Measurements from ENCODE around the gene LARP6.
"Not testable (repeated sequence)": the region's sequence is repeated elsewhere in the genome, so short reads cannot be mapped to it uniquely, and the experiment has no call there.

LARP6 gene

DNA sequence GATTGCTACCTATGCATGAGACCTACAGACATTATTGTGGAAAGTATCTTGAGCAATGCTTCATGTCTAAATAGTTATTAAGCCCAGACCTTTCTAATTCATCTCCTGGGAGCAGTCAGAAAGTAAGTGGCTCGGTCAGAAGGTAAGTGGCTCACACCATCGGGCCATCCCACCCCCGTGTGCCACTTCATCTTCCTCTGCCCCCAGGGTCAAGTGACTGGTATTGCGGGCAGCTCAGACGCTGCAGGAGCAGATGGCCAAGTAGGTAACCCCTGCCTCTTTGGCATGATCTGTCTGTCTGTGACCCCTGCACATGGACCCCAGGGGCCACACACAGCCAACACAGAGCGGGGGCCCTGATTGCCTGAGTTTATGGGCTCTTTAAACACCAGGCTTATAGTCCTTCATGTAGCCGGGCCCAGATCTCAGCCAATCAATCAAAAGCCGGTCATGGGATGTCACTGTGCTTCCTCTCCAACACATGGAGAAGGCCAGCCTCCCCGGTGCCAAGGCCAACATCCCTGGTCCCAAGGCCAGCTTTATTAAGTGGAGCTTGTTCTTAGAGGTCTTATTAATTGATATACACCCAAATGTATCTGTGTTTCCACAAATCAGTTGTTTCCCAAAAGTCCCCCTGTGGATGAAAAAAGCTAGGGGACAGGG is 42.9 kb downstream of the LARP6 start:
- no peaks in the 10 kb centered on the region for H3K79me2 ChIP-seq (ENCODE audit: low read length)
- no peak overlapping the region for H3K27ac ChIP-seq (ENCODE audit: low read length)
- no peak overlapping the region for H3K4me2 ChIP-seq (ENCODE audit: low read length)
- H3K4me3 ChIP-seq (ENCODE audit: low read length), result no peak overlapping the region
- no peak overlapping the region for H3K9ac ChIP-seq (ENCODE audit: low read length)
- no peak overlapping the region for H2AFZ ChIP-seq (ENCODE audit: low read depth, low read length)
- no peak for TF ChIP-seq EZH2phosphoT487 (IDR thresholded peaks at IDR 0.05; ENCODE audit: low read depth)
- TF ChIP-seq, protein P1, sequence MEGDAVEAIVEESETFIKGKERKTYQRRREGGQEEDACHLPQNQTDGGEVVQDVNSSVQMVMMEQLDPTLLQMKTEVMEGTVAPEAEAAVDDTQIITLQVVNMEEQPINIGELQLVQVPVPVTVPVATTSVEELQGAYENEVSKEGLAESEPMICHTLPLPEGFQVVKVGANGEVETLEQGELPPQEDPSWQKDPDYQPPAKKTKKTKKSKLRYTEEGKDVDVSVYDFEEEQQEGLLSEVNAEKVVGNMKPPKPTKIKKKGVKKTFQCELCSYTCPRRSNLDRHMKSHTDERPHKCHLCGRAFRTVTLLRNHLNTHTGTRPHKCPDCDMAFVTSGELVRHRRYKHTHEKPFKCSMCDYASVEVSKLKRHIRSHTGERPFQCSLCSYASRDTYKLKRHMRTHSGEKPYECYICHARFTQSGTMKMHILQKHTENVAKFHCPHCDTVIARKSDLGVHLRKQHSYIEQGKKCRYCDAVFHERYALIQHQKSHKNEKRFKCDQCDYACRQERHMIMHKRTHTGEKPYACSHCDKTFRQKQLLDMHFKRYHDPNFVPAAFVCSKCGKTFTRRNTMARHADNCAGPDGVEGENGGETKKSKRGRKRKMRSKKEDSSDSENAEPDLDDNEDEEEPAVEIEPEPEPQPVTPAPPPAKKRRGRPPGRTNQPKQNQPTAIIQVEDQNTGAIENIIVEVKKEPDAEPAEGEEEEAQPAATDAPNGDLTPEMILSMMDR (IDR thresholded peaks at IDR 0.05; ENCODE audit: low read depth, low read length), result no peak
- H4K20me1 ChIP-seq (ENCODE audit: insufficient read depth, low read length), result no peaks in the 10 kb centered on the region
- peaks cover 7% of the 10 kb centered on the region; the same call in 1 of the 2 replicates for H3K27me3 ChIP-seq (ENCODE audit: low read depth, low read length)
- H3K36me3 ChIP-seq (replicated peaks; ENCODE audit: low read depth, low read length), result no peaks in the 10 kb centered on the region
- H3K4me1 ChIP-seq (ENCODE audit: low read length), result peaks cover 6% of the 10 kb centered on the region; the same call in 1 of the 2 replicates
- H3K9me3 ChIP-seq (ENCODE audit: insufficient read depth, low read length), result no peaks in the 10 kb centered on the region

DNA sequence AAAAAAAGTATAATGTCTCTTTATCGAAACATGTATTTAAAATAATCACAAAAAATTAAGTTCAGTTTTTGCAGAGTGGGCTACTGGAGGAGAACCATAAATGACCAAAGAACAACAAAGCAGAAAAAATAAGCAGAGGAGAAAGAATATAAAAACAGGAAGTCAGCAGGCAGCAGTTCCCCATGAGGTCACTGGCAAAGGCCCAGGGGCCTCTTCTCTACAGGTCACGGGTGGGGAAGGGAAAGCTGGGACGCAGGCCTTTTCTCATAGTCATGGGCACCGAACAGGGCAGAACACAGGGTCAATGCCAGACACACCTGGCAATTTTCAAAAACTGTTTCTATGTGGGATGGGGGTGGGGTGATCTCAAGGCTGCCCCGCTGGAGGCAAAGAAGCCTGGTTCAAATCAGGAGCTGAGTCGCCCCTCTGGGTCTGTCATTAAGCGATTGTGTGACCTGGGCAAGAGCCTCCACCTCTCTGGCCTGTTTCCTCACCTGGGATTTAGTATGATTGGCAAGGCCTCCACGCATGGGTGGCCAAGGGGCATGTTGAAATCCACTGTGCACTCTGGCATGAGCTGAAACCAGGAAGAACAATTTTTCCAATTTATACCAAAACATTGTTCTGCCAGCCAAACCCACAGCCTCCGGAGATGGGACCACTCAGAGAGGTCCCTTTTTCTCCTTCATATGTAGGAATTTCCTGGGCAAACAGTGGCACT is 46.8 kb downstream of the LARP6 start:
- Histone ChIP-seq H3K36me3 (replicated peaks; ENCODE audit: low read depth, low read length) (no peaks in the 10 kb centered on the region), H4K20me1 (ENCODE audit: insufficient read depth, low read length) (no peaks in the 10 kb centered on the region), H3K4me1 (ENCODE audit: low read length) (peaks cover 6% of the 10 kb centered on the region; the same call in 1 of the 2 replicates), H2AFZ (ENCODE audit: low read depth, low read length) (no peak overlapping the region), H3K27me3 (ENCODE audit: low read depth, low read length) (no peaks in the 10 kb centered on the region), H3K27ac (ENCODE audit: low read length) (no peak overlapping the region), H3K4me2 (ENCODE audit: low read length) (no peak overlapping the region), H3K4me3 (ENCODE audit: low read length) (no peak overlapping the region), H3K9me3 (ENCODE audit: insufficient read depth, low read length) (no peaks in the 10 kb centered on the region), H3K9ac (ENCODE audit: low read length) (no peak overlapping the region), H3K79me2 (ENCODE audit: low read length) (no peaks in the 10 kb centered on the region)
- TF ChIP-seq EZH2phosphoT487 (IDR thresholded peaks at IDR 0.05; ENCODE audit: low read depth), result no peak
- TF ChIP-seq, protein P1 (IDR thresholded peaks at IDR 0.05; ENCODE audit: low read depth, low read length), result no peak

DNA sequence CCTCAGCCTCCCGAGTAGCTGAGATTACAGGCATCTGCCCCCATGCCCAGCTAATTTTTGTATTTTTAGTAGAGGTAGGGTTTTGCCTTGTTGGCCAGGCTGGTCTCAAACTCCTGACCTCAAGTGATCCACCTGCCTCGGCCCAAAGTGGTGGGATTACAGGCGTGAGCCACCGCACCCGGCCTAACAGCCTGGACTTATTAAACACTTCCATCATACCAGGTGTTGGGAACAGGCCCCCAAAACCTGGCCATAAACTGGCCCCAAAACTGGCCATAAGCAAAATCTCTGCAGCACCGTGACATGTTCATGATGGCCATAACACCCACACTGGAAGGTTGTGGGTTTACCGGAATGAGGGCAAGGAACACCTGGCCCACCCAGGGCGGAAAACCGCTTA is 49.6 kb downstream of the LARP6 start:
- H3K4me1 ChIP-seq (ENCODE audit: low read length); H3K27ac ChIP-seq (ENCODE audit: low read length); H3K4me2 ChIP-seq (ENCODE audit: low read length); H2AFZ ChIP-seq (ENCODE audit: low read depth, low read length); H3K79me2 ChIP-seq (ENCODE audit: low read length); H3K36me3 ChIP-seq (replicated peaks; ENCODE audit: low read depth, low read length); H3K27me3 ChIP-seq (ENCODE audit: low read depth, low read length); H4K20me1 ChIP-seq (ENCODE audit: insufficient read depth, low read length); H3K9me3 ChIP-seq (ENCODE audit: insufficient read depth, low read length); H3K4me3 ChIP-seq (ENCODE audit: low read length); H3K9ac ChIP-seq (ENCODE audit: low read length): not testable (repeated sequence)

DNA sequence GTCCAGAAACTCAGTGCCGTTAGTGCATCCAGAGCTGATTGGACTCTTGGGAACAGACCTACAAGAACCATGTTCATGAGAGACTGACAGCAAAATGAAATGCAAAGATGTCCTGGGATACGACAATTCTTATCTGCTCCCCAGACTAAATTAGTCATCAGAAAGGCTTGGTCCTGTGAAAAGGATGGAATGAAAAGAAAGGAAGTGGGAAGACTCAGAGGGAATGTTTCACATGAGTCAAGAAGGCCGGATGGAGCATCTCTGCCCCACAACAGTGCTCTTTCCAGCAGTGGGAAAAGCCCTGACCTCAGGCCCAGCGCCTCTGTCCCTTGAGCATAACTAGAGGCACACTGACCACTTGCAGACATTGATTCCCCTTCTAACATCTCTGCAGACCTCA is 51.3 kb downstream of the LARP6 start:
- Histone ChIP-seq H3K79me2 (ENCODE audit: low read length) (no peaks in the 10 kb centered on the region), H3K4me3 (ENCODE audit: low read length) (no peak overlapping the region), H3K36me3 (replicated peaks; ENCODE audit: low read depth, low read length) (no peaks in the 10 kb centered on the region), H3K4me2 (ENCODE audit: low read length) (no peak overlapping the region), H3K27me3 (ENCODE audit: low read depth, low read length) (0 out of 2 replicates have a peak, but pooled peaks cover 3% of the 10 kb centered on the region), H3K27ac (ENCODE audit: low read length) (no peak overlapping the region), H3K4me1 (ENCODE audit: low read length) (peaks cover 6% of the 10 kb centered on the region; the same call in 1 of the 2 replicates), H3K9ac (ENCODE audit: low read length) (no peak overlapping the region), H2AFZ (ENCODE audit: low read depth, low read length) (no peak overlapping the region), H4K20me1 (ENCODE audit: insufficient read depth, low read length) (no peaks in the 10 kb centered on the region), H3K9me3 (ENCODE audit: insufficient read depth, low read length) (no peaks in the 10 kb centered on the region)
- TF ChIP-seq EZH2phosphoT487 (IDR thresholded peaks at IDR 0.05; ENCODE audit: low read depth), result no peak
- TF ChIP-seq, protein P1 (IDR thresholded peaks at IDR 0.05; ENCODE audit: low read depth, low read length), result no peak
